Neural progenitor cell (in vitro differentiated cells): ENCODE measurements around the gene HMX3. TPM values are rescaled to one million over a fixed set of nuclear protein-coding genes. Genes with fewer than 3 reads are reported as not detected.

Source experiments
- DNase-seq: peaks from one replicate; pipeline ENCODE4 v3.0.0-alpha.2; 2016; ENCODE audit warnings: low spot score
- H2AFZ ChIP-seq: fragments of 200-600 bp; sonication (generic); replicated peaks from 2 replicates; pipeline ENCODE4 v1.6.1; 2016; ENCODE audit warnings: antibody characterized with exemption
- H3F3A ChIP-seq: fragments of 200-600 bp; sonication (generic); 2 replicates; pipeline ENCODE4 v1.6.1; 2016; ENCODE audit warnings: antibody characterized with exemption, low read depth
- H3K27ac ChIP-seq: fragments of 200-600 bp; sonication (generic); 2 replicates; pipeline ENCODE4 v1.5.1; 2016; ENCODE audit warnings: mild to moderate bottlenecking
- H3K27me3 ChIP-seq: fragments of 200-600 bp; sonication (generic); 2 replicates; pipeline ENCODE4 v1.6.1; 2016; ENCODE audit warnings: mild to moderate bottlenecking, moderate library complexity
- H3K36me3 ChIP-seq: fragments of 200-600 bp; sonication (generic); 2 replicates; pipeline ENCODE4 v1.5.1; 2016
- H3K4me1 ChIP-seq: fragments of 200-600 bp; sonication (generic); 2 replicates; pipeline ENCODE4 v1.6.1; 2016; ENCODE audit warnings: mixed run types
- H3K4me2 ChIP-seq: fragments of 200-600 bp; sonication (generic); 2 replicates; pipeline ENCODE4 v1.6.1; 2016
- H3K4me3 ChIP-seq: fragments of 200-600 bp; sonication (generic); 2 replicates; pipeline ENCODE4 v1.5.1; 2016
- H3K79me2 ChIP-seq: fragments of 200-600 bp; sonication (generic); 2 replicates; pipeline ENCODE4 v1.6.1; 2016; ENCODE audit warnings: low read depth
- H3K9ac ChIP-seq: fragments of 200-600 bp; sonication (generic); 2 replicates; pipeline ENCODE4 v1.6.1; 2016
- H3K9me3 ChIP-seq: fragments of 200-600 bp; sonication (generic); 2 replicates; pipeline ENCODE4 v1.5.1; 2016; ENCODE audit warnings: low read depth
- H4K20me1 ChIP-seq: fragments of 200-600 bp; sonication (generic); 2 replicates; pipeline ENCODE4 v1.6.1; 2016; ENCODE audit warnings: low read depth
- H3K27ac Mint-ChIP-seq: 3 replicates; pipeline ENCODE4 v1.8.0; 2021; ENCODE audit warnings: mixed read lengths
- H3K27me3 Mint-ChIP-seq: 2 replicates; pipeline ENCODE4 v1.8.0; 2022; ENCODE audit warnings: low read depth, mild to moderate bottlenecking, inconsistent platforms, moderate library complexity, mixed read lengths; ENCODE audit not compliant: insufficient read depth
- H3K36me3 Mint-ChIP-seq: 3 replicates; pipeline ENCODE4 v1.8.0; 2021; ENCODE audit warnings: mixed read lengths
- H3K4me1 Mint-ChIP-seq: 3 replicates; pipeline ENCODE4 v1.8.0; 2021; ENCODE audit warnings: mixed read lengths
- H3K4me3 Mint-ChIP-seq: 3 replicates; pipeline ENCODE4 v1.8.0; 2021; ENCODE audit warnings: mild to moderate bottlenecking, moderate library complexity, mixed read lengths
- H3K9me3 Mint-ChIP-seq: 3 replicates; pipeline ENCODE4 v1.8.0; 2020; ENCODE audit warnings: mixed read lengths
- EZH2 ChIP-seq: fragments of 200-600 bp; sonication (generic); IDR thresholded peaks from 2 replicates; pipeline ENCODE4 v1.6.1; 2017; ENCODE audit warnings: antibody characterized with exemption, mild to moderate bottlenecking, moderate library complexity
- EZH2phosphoT487 ChIP-seq: fragments of 200-600 bp; sonication (generic); IDR thresholded peaks from 2 replicates; pipeline ENCODE4 v1.6.1; 2017; ENCODE audit warnings: antibody characterized with exemption
- total RNA-seq: library from RNA; depleted of rRNA; stranded (reverse); fragments of >200 nt; gene quantifications from 2 replicates; pipeline ENCODE4 v1.2.3, GENCODE V29; 2015; ENCODE audit warnings: low replicate concordance
- TF ChIP-seq, protein P1 (sequence below): fragments of 200-600 bp; sonication (generic); IDR thresholded peaks from 2 replicates; pipeline ENCODE4 v1.5.1; 2017; ENCODE audit warnings: antibody characterized with exemption, mild to moderate bottlenecking

The HMX3 gene
- total RNA-seq, 1 donor from 2014 or later, result not detected

DNA sequence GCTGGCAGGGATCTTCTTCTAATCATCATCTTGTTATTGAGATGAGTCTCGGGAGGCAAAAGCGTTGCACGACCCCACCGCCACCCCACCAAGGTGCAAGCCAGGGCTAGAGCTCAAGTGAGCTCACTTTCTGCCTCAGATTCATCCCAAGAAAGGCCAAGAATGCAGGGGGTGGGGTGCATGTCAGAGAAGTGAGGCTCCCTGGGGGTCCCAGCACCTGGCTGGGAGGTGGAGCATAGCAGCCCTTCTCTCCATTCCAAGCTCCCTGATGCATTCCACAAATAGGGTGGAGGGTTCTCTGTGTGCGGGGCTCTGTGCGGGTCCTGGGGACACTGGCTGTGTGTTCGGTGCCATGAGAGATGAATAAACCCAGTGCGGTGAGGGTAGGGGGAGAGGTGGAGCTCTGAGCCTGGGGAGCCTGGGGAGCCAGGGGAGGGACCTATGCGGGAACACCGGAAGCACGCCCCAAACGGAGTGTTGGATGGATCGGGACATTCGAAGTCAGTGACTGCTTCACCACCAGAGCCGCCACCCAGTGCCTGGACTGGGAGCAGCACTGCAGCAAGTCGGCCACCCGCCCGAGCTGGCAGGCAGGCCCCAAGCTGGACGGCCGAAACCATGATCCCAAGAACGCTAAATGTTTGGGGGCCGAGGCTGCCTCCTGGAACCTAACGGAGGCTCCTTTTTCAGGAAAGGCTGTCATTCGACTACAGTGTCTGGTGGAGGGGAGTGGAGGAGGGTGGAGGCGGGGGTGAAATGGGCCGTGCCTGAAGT, 17.9 kb upstream of the HMX3 start:
- Mint-ChIP-seq H3K4me3 (no peak overlapping the region), H3K36me3 (no peaks in the 10 kb centered on the region), H3K4me1 (peaks cover 4% of the 10 kb centered on the region), H3K27me3 (peaks cover 20% of the 10 kb centered on the region), H3K9me3 (no peaks in the 10 kb centered on the region), H3K27ac (no peak overlapping the region)
- Histone ChIP-seq H3K4me1 (peaks cover 9% of the 10 kb centered on the region), H3K27ac (no peak overlapping the region), H3F3A (no peaks in the 10 kb centered on the region), H3K27me3 (peaks cover 39% of the 10 kb centered on the region), H4K20me1 (no peaks in the 10 kb centered on the region), H2AFZ (peak overlapping the region; percentile 19), H3K79me2 (no peaks in the 10 kb centered on the region), H3K9ac (no peak overlapping the region), H3K9me3 (no peaks in the 10 kb centered on the region), H3K36me3 (no peaks in the 10 kb centered on the region), H3K4me3 (no peak overlapping the region), H3K4me2 (peak overlapping the region; percentile 8)
- DNase-seq, result peak; percentile 67
- TF ChIP-seq EZH2phosphoT487 (no peak), EZH2 (no peak)
- TF ChIP-seq, protein P1, sequence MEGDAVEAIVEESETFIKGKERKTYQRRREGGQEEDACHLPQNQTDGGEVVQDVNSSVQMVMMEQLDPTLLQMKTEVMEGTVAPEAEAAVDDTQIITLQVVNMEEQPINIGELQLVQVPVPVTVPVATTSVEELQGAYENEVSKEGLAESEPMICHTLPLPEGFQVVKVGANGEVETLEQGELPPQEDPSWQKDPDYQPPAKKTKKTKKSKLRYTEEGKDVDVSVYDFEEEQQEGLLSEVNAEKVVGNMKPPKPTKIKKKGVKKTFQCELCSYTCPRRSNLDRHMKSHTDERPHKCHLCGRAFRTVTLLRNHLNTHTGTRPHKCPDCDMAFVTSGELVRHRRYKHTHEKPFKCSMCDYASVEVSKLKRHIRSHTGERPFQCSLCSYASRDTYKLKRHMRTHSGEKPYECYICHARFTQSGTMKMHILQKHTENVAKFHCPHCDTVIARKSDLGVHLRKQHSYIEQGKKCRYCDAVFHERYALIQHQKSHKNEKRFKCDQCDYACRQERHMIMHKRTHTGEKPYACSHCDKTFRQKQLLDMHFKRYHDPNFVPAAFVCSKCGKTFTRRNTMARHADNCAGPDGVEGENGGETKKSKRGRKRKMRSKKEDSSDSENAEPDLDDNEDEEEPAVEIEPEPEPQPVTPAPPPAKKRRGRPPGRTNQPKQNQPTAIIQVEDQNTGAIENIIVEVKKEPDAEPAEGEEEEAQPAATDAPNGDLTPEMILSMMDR, result peak; percentile 14

DNA sequence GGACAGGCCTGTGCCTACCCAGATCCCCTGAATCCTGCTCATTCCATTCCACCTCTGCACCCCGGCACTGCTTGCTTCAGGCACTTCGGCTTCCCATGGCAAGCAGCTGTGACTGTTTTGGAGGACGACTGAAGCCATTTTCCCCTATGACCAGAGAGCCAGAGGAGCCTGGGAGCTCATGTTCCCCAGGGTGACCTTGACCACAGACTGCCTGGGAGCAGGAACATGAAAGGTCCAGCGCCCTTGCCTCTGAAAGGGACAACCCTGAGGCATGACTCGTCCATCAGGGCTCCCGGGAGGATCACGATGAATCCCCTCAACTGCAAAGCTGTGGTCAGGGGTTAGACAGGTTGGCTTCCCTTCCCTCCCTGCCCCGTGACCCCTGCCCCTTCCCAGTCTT, 16.7 kb upstream of the HMX3 start:
- H3K4me2 ChIP-seq, result peak overlapping the region; percentile 8
- H3K27me3 Mint-ChIP-seq, result peaks cover 21% of the 10 kb centered on the region
- H3K4me3 ChIP-seq, result no peak overlapping the region
- no peaks in the 10 kb centered on the region for H3K9me3 ChIP-seq
- no peaks in the 10 kb centered on the region for H3K36me3 ChIP-seq
- H3K27me3 ChIP-seq, result peaks cover 44% of the 10 kb centered on the region
- no peaks in the 10 kb centered on the region for H3F3A ChIP-seq
- H3K4me1 ChIP-seq, result peaks cover 9% of the 10 kb centered on the region
- H3K27ac ChIP-seq, result no peak overlapping the region
- no peak overlapping the region for H3K4me3 Mint-ChIP-seq
- H2AFZ ChIP-seq, result no peak overlapping the region
- no peaks in the 10 kb centered on the region for H3K79me2 ChIP-seq
- TF ChIP-seq EZH2 (no peak), EZH2phosphoT487 (no peak)
- no peak for DNase-seq
- no peaks in the 10 kb centered on the region for H4K20me1 ChIP-seq
- no peaks in the 10 kb centered on the region for H3K9me3 Mint-ChIP-seq
- no peak overlapping the region for H3K9ac ChIP-seq
- no peaks in the 10 kb centered on the region for H3K36me3 Mint-ChIP-seq
- H3K4me1 Mint-ChIP-seq, result peaks cover 4% of the 10 kb centered on the region
- H3K27ac Mint-ChIP-seq, result no peak overlapping the region

DNA sequence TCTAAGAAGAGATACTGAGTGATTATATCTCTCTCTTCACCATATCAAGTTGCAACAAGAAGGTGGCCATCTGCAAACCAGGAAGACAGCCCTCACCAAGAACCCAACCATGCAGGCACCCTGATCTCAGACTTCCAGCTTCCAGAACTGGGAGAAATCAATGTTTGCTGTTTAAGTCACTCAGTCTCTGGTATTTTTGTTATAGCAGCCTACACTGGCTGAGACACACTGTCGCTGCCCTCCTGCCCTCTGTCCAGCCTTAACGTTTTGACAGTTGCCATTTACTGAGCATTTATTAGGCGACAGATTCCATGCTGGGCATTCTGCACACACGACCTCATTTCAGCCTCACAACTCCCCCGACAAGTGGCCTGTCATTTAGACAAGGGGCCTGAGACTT, 9.5 kb upstream of the HMX3 start:
- H3K9me3 ChIP-seq, result no peaks in the 10 kb centered on the region
- H3K27me3 ChIP-seq, result peaks cover 84% of the 10 kb centered on the region
- peaks cover 32% of the 10 kb centered on the region for H3K27me3 Mint-ChIP-seq
- H3K9me3 Mint-ChIP-seq, result no peaks in the 10 kb centered on the region
- H3K79me2 ChIP-seq, result no peaks in the 10 kb centered on the region
- H3K36me3 ChIP-seq, result no peaks in the 10 kb centered on the region
- H3K9ac ChIP-seq, result no peak overlapping the region
- no peaks in the 10 kb centered on the region for H3F3A ChIP-seq
- H3K4me3 ChIP-seq, result no peak overlapping the region
- no peak overlapping the region for H2AFZ ChIP-seq
- H3K4me2 ChIP-seq, result no peak overlapping the region
- H3K4me1 ChIP-seq, result no peaks in the 10 kb centered on the region
- TF ChIP-seq, protein P1, result no peak
- TF ChIP-seq EZH2 (no peak), EZH2phosphoT487 (no peak)
- H4K20me1 ChIP-seq, result no peaks in the 10 kb centered on the region
- no peak for DNase-seq
- no peaks in the 10 kb centered on the region for H3K36me3 Mint-ChIP-seq
- no peak overlapping the region for H3K27ac Mint-ChIP-seq
- no peaks in the 10 kb centered on the region for H3K4me1 Mint-ChIP-seq
- no peak overlapping the region for H3K27ac ChIP-seq
- H3K4me3 Mint-ChIP-seq, result no peak overlapping the region

DNA sequence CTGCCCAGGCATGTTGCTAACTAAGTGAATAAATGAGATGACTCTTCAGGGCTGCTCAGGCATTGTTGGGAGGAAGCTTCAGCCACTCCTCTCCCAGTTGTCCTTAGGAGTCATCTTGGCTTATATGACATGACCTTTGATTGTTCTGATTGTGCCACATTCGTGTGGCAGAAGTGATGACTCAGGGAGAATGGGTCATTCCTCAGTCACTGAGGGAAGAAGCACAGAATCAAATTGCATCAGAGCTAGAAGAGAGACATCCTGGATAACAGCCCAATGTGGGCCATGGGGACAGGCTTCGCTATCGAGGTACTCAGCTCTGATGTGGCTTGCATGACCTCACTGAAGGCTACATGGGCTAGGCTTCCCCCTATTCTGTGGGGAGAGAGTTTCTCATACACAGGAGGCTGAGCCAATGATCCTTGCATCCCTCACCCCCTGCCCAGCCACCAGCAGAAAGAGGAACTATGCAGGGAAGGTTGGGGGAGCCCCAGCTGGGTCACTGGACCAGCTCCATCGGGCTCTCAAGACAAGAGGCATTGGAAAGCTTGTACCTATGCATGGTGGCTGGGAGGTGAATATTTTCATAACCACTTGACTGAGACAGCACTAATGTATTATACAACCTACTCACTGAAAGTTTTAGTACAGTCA, 6.0 kb upstream of the HMX3 start:
- H2AFZ ChIP-seq, result no peak overlapping the region
- no peaks in the 10 kb centered on the region for H3K9me3 ChIP-seq
- no peaks in the 10 kb centered on the region for H3K36me3 ChIP-seq
- TF ChIP-seq, protein P1, result no peak
- TF ChIP-seq EZH2 (no peak), EZH2phosphoT487 (no peak)
- H3K4me3 ChIP-seq, result no peak overlapping the region
- Mint-ChIP-seq H3K27ac (no peak overlapping the region), H3K9me3 (no peaks in the 10 kb centered on the region), H3K36me3 (no peaks in the 10 kb centered on the region), H3K4me1 (peaks cover 15% of the 10 kb centered on the region), H3K27me3 (peaks cover 62% of the 10 kb centered on the region), H3K4me3 (no peak overlapping the region)
- H3K79me2 ChIP-seq, result no peaks in the 10 kb centered on the region
- peaks cover 16% of the 10 kb centered on the region for H3K4me1 ChIP-seq
- H4K20me1 ChIP-seq, result peaks cover 26% of the 10 kb centered on the region
- no peak overlapping the region for H3K9ac ChIP-seq
- H3F3A ChIP-seq, result peaks cover 15% of the 10 kb centered on the region
- peaks cover 97% of the 10 kb centered on the region for H3K27me3 ChIP-seq
- no peak overlapping the region for H3K4me2 ChIP-seq
- no peak overlapping the region for H3K27ac ChIP-seq
- DNase-seq, result no peak
